ENCODE data around the gene ACTG1. TPM values are rescaled to one million over a fixed set of nuclear protein-coding genes. Genes with fewer than 3 reads are reported as not detected.

ACTG1 gene
- total RNA-seq, 1 donor from 2014 or later, result 3,451 TPM

- TF ChIP-seq CTCF (conservative IDR thresholded peaks at IDR 0.05), result no peak
- no peak overlapping the region for H3K4me3 Mint-ChIP-seq
- H3K27me3 Mint-ChIP-seq, result peaks cover 5% of the 10 kb centered on the region
- DNase-seq (ENCODE audit: extremely low spot score, unreplicated experiment), result no peak
- H3K36me3 Mint-ChIP-seq, result no peaks in the 10 kb centered on the region
- peaks cover 4% of the 10 kb centered on the region for H3K4me1 Mint-ChIP-seq (ENCODE audit: unreplicated experiment)
- no peaks in the 10 kb centered on the region for H3K9me3 Mint-ChIP-seq
- no peak overlapping the region for H3K27ac Mint-ChIP-seq
These were observed 24.0 kb upstream of the ACTG1 start for GRCh38 chr17:81536299-81537290.

- no peak overlapping the region for H3K27ac Mint-ChIP-seq
- peaks cover 4% of the 10 kb centered on the region for H3K4me1 Mint-ChIP-seq (ENCODE audit: unreplicated experiment)
- TF ChIP-seq CTCF (conservative IDR thresholded peaks at IDR 0.05), result no peak
- H3K36me3 Mint-ChIP-seq, result no peaks in the 10 kb centered on the region
- H3K27me3 Mint-ChIP-seq, result peaks cover 5% of the 10 kb centered on the region
- no peak overlapping the region for H3K4me3 Mint-ChIP-seq
- DNase-seq (ENCODE audit: extremely low spot score, unreplicated experiment), result no peak
- no peaks in the 10 kb centered on the region for H3K9me3 Mint-ChIP-seq
These were observed 23.1 kb upstream of the ACTG1 start for GRCh38 chr17:81535480-81536298.

- peaks cover 5% of the 10 kb centered on the region for H3K27me3 Mint-ChIP-seq
- H3K4me1 Mint-ChIP-seq (ENCODE audit: unreplicated experiment), result peaks cover 4% of the 10 kb centered on the region
- no peak for TF ChIP-seq CTCF (conservative IDR thresholded peaks at IDR 0.05)
- no peaks in the 10 kb centered on the region for H3K36me3 Mint-ChIP-seq
- no peaks in the 10 kb centered on the region for H3K9me3 Mint-ChIP-seq
- H3K4me3 Mint-ChIP-seq, result no peak overlapping the region
- H3K27ac Mint-ChIP-seq, result no peak overlapping the region
- no peak for DNase-seq (ENCODE audit: extremely low spot score, unreplicated experiment)
These were observed 22.4 kb upstream of the ACTG1 start for GRCh38 chr17:81535007-81535328.

- TF ChIP-seq CTCF (conservative IDR thresholded peaks at IDR 0.05), result no peak
- H3K4me3 Mint-ChIP-seq, result no peak overlapping the region
These were observed 21.8 kb upstream of the ACTG1 start for GRCh38 chr17:81534157-81535006.

More at GRCh38 chr17:81534157-81535006, 21.8 kb upstream of the ACTG1 start:
- Mint-ChIP-seq H3K27me3 (peaks cover 5% of the 10 kb centered on the region), H3K9me3 (no peaks in the 10 kb centered on the region), H3K27ac (no peak overlapping the region), H3K36me3 (no peaks in the 10 kb centered on the region), H3K4me1 (ENCODE audit: unreplicated experiment) (peaks cover 4% of the 10 kb centered on the region)
- no peak for DNase-seq (ENCODE audit: extremely low spot score, unreplicated experiment)

All from type B pancreatic cell (in vitro differentiated cells).